OCI-LY3 (cell line): ENCODE data around the gene FRMPD4.

Experiments used
- CTCF ChIP-seq: fragments of 200-600, 300-600 bp; sonication (generic); IDR thresholded peaks from 2 replicates; pipeline ENCODE4 v1.5.1; 2014; ENCODE audit warnings: antibody characterized with exemption, low read length, low read depth
- EZH2phosphoT487 ChIP-seq: fragments of 200-600 bp; shearing (Covaris generic); IDR thresholded peaks from 2 replicates; pipeline ENCODE4 v1.6.1; 2018; ENCODE audit warnings: antibody characterized with exemption, mixed run types, low read depth

GRCh38 chrX:12332786-12333347 is 194.6 kb downstream of the FRMPD4 start:
- no peak for TF ChIP-seq CTCF
- no peak for TF ChIP-seq EZH2phosphoT487
